ENCODE measurements around the gene ADCY4.

The ADCY4 gene

GRCh38 chr14:24334431-24335291 is at the start of gene ADCY4:
Gene ADCY4 (minus strand): TSS chr14:24335071. CDS start chr14:24334652, 419 bp downstream.
- Histone ChIP-seq H4K20me1 (ENCODE audit: low read depth, low read length) (no peaks in the 10 kb centered on the region), H3F3A (ENCODE audit: insufficient read depth) (no peaks in the 10 kb centered on the region), H3K27me3 (ENCODE audit: low read length) (no peaks in the 10 kb centered on the region), H3K9me2 (replicated peaks; ENCODE audit: insufficient read depth, low read length) (no peaks in the 10 kb centered on the region), H3K27ac (ENCODE audit: low read depth, low read length) (no peak within 1 kb of the TSS), H2AFZ (ENCODE audit: low read depth, low read length, severe bottlenecking) (no peak within 1 kb of the TSS), H3K9me3 (ENCODE audit: insufficient read depth, low read length) (no peaks in the 10 kb centered on the region), H3K36me3 (ENCODE audit: low read length) (no peaks in the 10 kb centered on the region), H3K9ac (ENCODE audit: low read length) (no peak within 1 kb of the TSS), H3K4me2 (ENCODE audit: low read depth, low read length, poor library complexity, severe bottlenecking) (peak within 1 kb of the TSS; percentile 40), H3K79me2 (ENCODE audit: insufficient read depth, low read length) (no peaks in the 10 kb centered on the region), H3K4me3 (ENCODE audit: insufficient read depth, low read length, poor library complexity, severe bottlenecking) (no peak within 1 kb of the TSS)
- TF ChIP-seq CTCF (IDR thresholded peaks at IDR 0.05; ENCODE audit: insufficient read depth, low read length, poor library complexity, severe bottlenecking): no peak
- no peak for TF ChIP-seq EZH2phosphoT487 (conservative IDR thresholded peaks at IDR 0.05; ENCODE audit: low read length)

GRCh38 chr14:24384169-24384568 is 49.3 kb upstream of the ADCY4 start:
- H2AFZ ChIP-seq (ENCODE audit: low read depth, low read length, severe bottlenecking): no peak overlapping the region
- no peak for TF ChIP-seq EZH2phosphoT487 (conservative IDR thresholded peaks at IDR 0.05; ENCODE audit: low read length)
- no peak for TF ChIP-seq CTCF (IDR thresholded peaks at IDR 0.05; ENCODE audit: insufficient read depth, low read length, poor library complexity, severe bottlenecking)
- H3K27me3 ChIP-seq (ENCODE audit: low read length): no peaks in the 10 kb centered on the region

GRCh38 chr14:24382064-24382371 is 47.1 kb upstream of the ADCY4 start:
- no peak overlapping the region for H2AFZ ChIP-seq (ENCODE audit: low read depth, low read length, severe bottlenecking)
- no peak overlapping the region for H3K9ac ChIP-seq (ENCODE audit: low read length)
- H3K79me2 ChIP-seq (ENCODE audit: insufficient read depth, low read length): no peaks in the 10 kb centered on the region
- H3K9me3 ChIP-seq (ENCODE audit: insufficient read depth, low read length): no peaks in the 10 kb centered on the region
- H4K20me1 ChIP-seq (ENCODE audit: low read depth, low read length): no peaks in the 10 kb centered on the region
- H3K27ac ChIP-seq (ENCODE audit: low read depth, low read length): no peak overlapping the region
- H3K4me2 ChIP-seq (ENCODE audit: low read depth, low read length, poor library complexity, severe bottlenecking): no peak overlapping the region
- TF ChIP-seq CTCF (IDR thresholded peaks at IDR 0.05; ENCODE audit: insufficient read depth, low read length, poor library complexity, severe bottlenecking): no peak
- no peak for TF ChIP-seq EZH2phosphoT487 (conservative IDR thresholded peaks at IDR 0.05; ENCODE audit: low read length)
- no peaks in the 10 kb centered on the region for H3K27me3 ChIP-seq (ENCODE audit: low read length)
- no peaks in the 10 kb centered on the region for H3K9me2 ChIP-seq (replicated peaks; ENCODE audit: insufficient read depth, low read length)
- no peak overlapping the region for H3K4me3 ChIP-seq (ENCODE audit: insufficient read depth, low read length, poor library complexity, severe bottlenecking)
- H3F3A ChIP-seq (ENCODE audit: insufficient read depth): no peaks in the 10 kb centered on the region
- no peaks in the 10 kb centered on the region for H3K36me3 ChIP-seq (ENCODE audit: low read length)

More at GRCh38 chr14:24384169-24384568, 49.3 kb upstream of the ADCY4 start:
- Histone ChIP-seq H3K36me3 (ENCODE audit: low read length) (no peaks in the 10 kb centered on the region), H3F3A (ENCODE audit: insufficient read depth) (no peaks in the 10 kb centered on the region), H3K9ac (ENCODE audit: low read length) (no peak overlapping the region), H3K27ac (ENCODE audit: low read depth, low read length) (no peak overlapping the region), H3K79me2 (ENCODE audit: insufficient read depth, low read length) (no peaks in the 10 kb centered on the region), H3K9me2 (replicated peaks; ENCODE audit: insufficient read depth, low read length) (no peaks in the 10 kb centered on the region), H3K4me2 (ENCODE audit: low read depth, low read length, poor library complexity, severe bottlenecking) (no peak overlapping the region), H4K20me1 (ENCODE audit: low read depth, low read length) (no peaks in the 10 kb centered on the region), H3K4me3 (ENCODE audit: insufficient read depth, low read length, poor library complexity, severe bottlenecking) (no peak overlapping the region), H3K9me3 (ENCODE audit: insufficient read depth, low read length) (no peaks in the 10 kb centered on the region)
